SU-DHL-6 (cell line): ENCODE measurements around the gene DACT3.

Source experiments
- CTCF ChIP-seq: fragments of 200-600 bp; sonication (generic); IDR thresholded peaks from one replicate; pipeline ENCODE4 v1.5.1; 2017; ENCODE audit warnings: antibody characterized with exemption, mild to moderate bottlenecking, low read length, moderate library complexity; ENCODE audit not compliant: insufficient read depth, poor library complexity, severe bottlenecking
- EZH2phosphoT487 ChIP-seq: fragments of 200-600 bp; sonication (generic), shearing (Covaris generic); conservative IDR thresholded peaks from 2 replicates; pipeline ENCODE4 v1.6.1; 2018; ENCODE audit warnings: mild to moderate bottlenecking, antibody characterized with exemption, low read length, moderate library complexity, mixed read lengths

GRCh38 chr19:46617601-46618000 lies 43.4 kb downstream of the DACT3 start:
- TF ChIP-seq CTCF: no peak
- no peak for TF ChIP-seq EZH2phosphoT487
